Endothelial cell (in vitro differentiated cells): ENCODE measurements around the gene STK10. TPM values are rescaled to one million over a fixed set of nuclear protein-coding genes. Genes with fewer than 3 reads are reported as not detected.

ENCODE experiments used
- DNase-seq: peaks from one replicate; pipeline ENCODE4 v3.0.0; 2021; ENCODE audit warnings: low spot score
- H3K27ac Mint-ChIP-seq: one replicate; pipeline ENCODE4 v1.8.0; 2021; ENCODE audit warnings: mixed read lengths, inconsistent platforms; ENCODE audit not compliant: unreplicated experiment
- H3K27me3 Mint-ChIP-seq: one replicate; pipeline ENCODE4 v1.8.0; 2021; ENCODE audit warnings: mild to moderate bottlenecking, moderate library complexity, mixed read lengths, inconsistent platforms; ENCODE audit not compliant: unreplicated experiment
- H3K36me3 Mint-ChIP-seq: one replicate; pipeline ENCODE4 v1.8.0; 2021; ENCODE audit warnings: mild to moderate bottlenecking, low read depth, mixed read lengths, inconsistent platforms; ENCODE audit not compliant: unreplicated experiment
- H3K4me1 Mint-ChIP-seq: one replicate; pipeline ENCODE4 v1.8.0; 2021; ENCODE audit warnings: mild to moderate bottlenecking, mixed read lengths, inconsistent platforms; ENCODE audit not compliant: unreplicated experiment
- H3K4me3 Mint-ChIP-seq: one replicate; pipeline ENCODE4 v1.8.0; 2021; ENCODE audit warnings: mild to moderate bottlenecking, mixed read lengths, inconsistent platforms; ENCODE audit not compliant: unreplicated experiment
- H3K9me3 Mint-ChIP-seq: one replicate; pipeline ENCODE4 v1.8.0; 2021; ENCODE audit warnings: mixed read lengths, inconsistent platforms; ENCODE audit not compliant: unreplicated experiment
- CTCF ChIP-seq: fragments of 200-600 bp; sonication (generic); IDR thresholded peaks from one replicate; pipeline ENCODE4 v1.5.0; 2021; ENCODE audit warnings: antibody characterized with exemption; ENCODE audit not compliant: unreplicated experiment
- total RNA-seq: library from RNA; stranded (reverse); fragmentation: NEBNext Ultra II Directional; extraction: Animal tissue kit (Norgen Biotek cat#: 25700); gene quantifications from one replicate; pipeline ENCODE4 v1.2.1, GENCODE V29; 2021; ENCODE audit not compliant: unreplicated experiment

STK10 gene
- total RNA-seq, 1 donor from 2014 or later, result 69.3 TPM

GRCh38 chr5:172009536-172010270 is 178.3 kb downstream of the STK10 start:
- Mint-ChIP-seq H3K27me3 (peaks cover 15% of the 10 kb centered on the region), H3K9me3 (no peaks in the 10 kb centered on the region), H3K4me1 (peaks cover 23% of the 10 kb centered on the region), H3K27ac (no peak overlapping the region), H3K4me3 (no peak overlapping the region), H3K36me3 (peaks cover 4% of the 10 kb centered on the region)
- no peak for DNase-seq
- TF ChIP-seq CTCF, result no peak

- DNase-seq, result no peak
- peaks cover 4% of the 10 kb centered on the region for H3K36me3 Mint-ChIP-seq
- H3K4me1 Mint-ChIP-seq, result peaks cover 24% of the 10 kb centered on the region
- H3K4me3 Mint-ChIP-seq, result no peak overlapping the region
- no peaks in the 10 kb centered on the region for H3K9me3 Mint-ChIP-seq
- peaks cover 15% of the 10 kb centered on the region for H3K27me3 Mint-ChIP-seq
- TF ChIP-seq CTCF, result no peak
- H3K27ac Mint-ChIP-seq, result no peak overlapping the region
Observed at GRCh38 chr5:172008689-172009141, 179.3 kb downstream of the STK10 start.

GRCh38 chr5:172008111-172008455 is 179.9 kb downstream of the STK10 start:
- H3K27ac Mint-ChIP-seq, result no peak overlapping the region
- TF ChIP-seq CTCF, result no peak
- peaks cover 31% of the 10 kb centered on the region for H3K4me1 Mint-ChIP-seq
- no peaks in the 10 kb centered on the region for H3K9me3 Mint-ChIP-seq
- peaks cover 13% of the 10 kb centered on the region for H3K27me3 Mint-ChIP-seq
- no peak for DNase-seq
- H3K4me3 Mint-ChIP-seq, result peak overlapping the region; percentile 99
- H3K36me3 Mint-ChIP-seq, result peaks cover 7% of the 10 kb centered on the region

- Mint-ChIP-seq H3K4me3 (peak overlapping the region; percentile 99), H3K9me3 (no peaks in the 10 kb centered on the region), H3K36me3 (peaks cover 7% of the 10 kb centered on the region), H3K4me1 (peaks cover 34% of the 10 kb centered on the region), H3K27me3 (peaks cover 13% of the 10 kb centered on the region), H3K27ac (peak overlapping the region; percentile 94)
- no peak for DNase-seq
- no peak for TF ChIP-seq CTCF
Observed at GRCh38 chr5:172007175-172008110, 180.6 kb downstream of the STK10 start.
